Naive thymus-derived CD4-positive, alpha-beta T cell (primary cell): ENCODE measurements around the gene CDK9. TPM values are rescaled to one million over a fixed set of nuclear protein-coding genes. Genes with fewer than 3 reads are reported as not detected.
"Not testable (repeated sequence)": the region's sequence is repeated elsewhere in the genome, so short reads cannot be mapped to it uniquely, and the experiment has no call there.

Source experiments
- ATAC-seq: fragments of 150-1000 bp; cut with Tn5 transposase; 2 replicates; pipeline ENCODE4 v1.10.0; 2021; ENCODE audit warnings: mild to moderate bottlenecking, moderate library complexity
- CTCF ChIA-PET: fragments of 350-600 bp; sonication (Branson Sonifier 250); formaldehyde crosslinking; loops from one replicate; lab custom pipeline; 2021; ENCODE audit warnings: antibody characterized with exemption; lab: Charles Lee
- POLR2A ChIA-PET: fragments of 350-600 bp; sonication (Branson Sonifier 250); formaldehyde crosslinking; loops from one replicate; lab custom pipeline; 2021; ENCODE audit warnings: antibody characterized with exemption, inconsistent platforms; lab: Charles Lee
- DNase-seq, 9 donors: peaks; one replicate each; pipeline versions ENCODE4 v3.0.0 to v3.0.0-alpha.2; 2020 to 2022; ENCODE audit warnings: mixed read lengths in 1 of 9
- H3K27ac ChIP-seq: one replicate; pipeline ENCODE4 v1.7.0; 2013; ENCODE audit warnings: mild to moderate bottlenecking, low read depth, low read length, moderate library complexity
- H3K27me3 ChIP-seq, 2 donors: one replicate each; pipeline ENCODE4 v1.7.0; 2013; ENCODE audit warnings: low read length in 2 of 2, mild to moderate bottlenecking in 2 of 2, moderate library complexity in 2 of 2; ENCODE audit not compliant: control insufficient read depth in 2 of 2, insufficient read depth in 2 of 2
- H3K36me3 ChIP-seq, 3 experiments: 1 replicate in 2 of 3; 2 replicates in 1 of 3; pipeline ENCODE4 v1.7.0; 2013; ENCODE audit warnings: low read length in 3 of 3, mild to moderate bottlenecking in 3 of 3, moderate library complexity in 1 of 3; ENCODE audit not compliant: insufficient read depth in 3 of 3, control insufficient read depth in 2 of 3
- H3K4me1 ChIP-seq, 2 donors: one replicate each; pipeline ENCODE4 v1.7.0; 2013; ENCODE audit warnings: low read length in 2 of 2, mild to moderate bottlenecking in 2 of 2, moderate library complexity in 1 of 2; ENCODE audit not compliant: control insufficient read depth in 2 of 2, insufficient read depth in 2 of 2
- H3K4me3 ChIP-seq: 2 replicates; pipeline ENCODE4 v1.7.0; 2013; ENCODE audit warnings: mild to moderate bottlenecking, low read length
- H3K9me3 ChIP-seq, 3 experiments: 1 replicate in 2 of 3; 2 replicates in 1 of 3; pipeline ENCODE4 v1.7.0; 2013; ENCODE audit warnings: low read length in 3 of 3; ENCODE audit not compliant: control insufficient read depth in 2 of 3
- H3K27ac Mint-ChIP-seq, 9 donors: one replicate each; pipeline ENCODE4 v1.8.0; 2020 to 2022; ENCODE audit warnings: mixed read lengths in 9 of 9, mild to moderate bottlenecking in 8 of 9, moderate library complexity in 5 of 9, inconsistent platforms in 2 of 9
- H3K27me3 Mint-ChIP-seq, 5 donors: one replicate each; pipeline ENCODE4 v1.8.0; 2021 to 2022; ENCODE audit warnings: mixed read lengths in 5 of 5, mild to moderate bottlenecking in 1 of 5
- H3K36me3 Mint-ChIP-seq, 5 donors: one replicate each; pipeline ENCODE4 v1.8.0; 2020 to 2022; ENCODE audit warnings: mixed read lengths in 5 of 5, mild to moderate bottlenecking in 3 of 5, inconsistent platforms in 1 of 5
- H3K4me1 Mint-ChIP-seq, 7 donors: one replicate each; pipeline ENCODE4 v1.8.0; 2020 to 2022; ENCODE audit warnings: mixed read lengths in 7 of 7, mild to moderate bottlenecking in 3 of 7, inconsistent platforms in 1 of 7
- H3K4me3 Mint-ChIP-seq, 10 donors: one replicate each; pipeline ENCODE4 v1.8.0; 2020 to 2022; ENCODE audit warnings: mild to moderate bottlenecking in 10 of 10, mixed read lengths in 10 of 10, moderate library complexity in 6 of 10, inconsistent platforms in 2 of 10
- H3K9me3 Mint-ChIP-seq, 11 donors: one replicate each; pipeline ENCODE4 v1.8.0; 2020 to 2022; ENCODE audit warnings: mixed read lengths in 11 of 11, mild to moderate bottlenecking in 4 of 11, inconsistent platforms in 1 of 11, moderate library complexity in 1 of 11
- intact Hi-C, 2 donors: fragments of 100-400 bp; cut with micrococcal nuclease; formaldehyde crosslinking; loops; one replicate each; pipeline ENCODE4 v1.15.1; 2023
- polyA plus RNA-seq, 2 donors: library from polyadenylated mRNA; unstranded; fragments of 300-500 nt; fragmentation: Illumina TruSeq; gene quantifications; one replicate each; pipeline ENCODE4 v1.2.3, GENCODE V29; 2021
- total RNA-seq, 6 experiments: library from RNA in 5 of 6; stranded (reverse) in 5 of 6; gene quantifications; 1 replicate in 5 of 6; 2 replicates in 1 of 6; pipeline ENCODE4 v1.2.3 and lab custom pipeline; 2021 to 2026

Gene CDK9
- total and polyA plus RNA-seq, 7 experiments from 2014 or later: 37.5 to 135 (median 120) TPM

GRCh38 chr9:127828262-127829031 lies 42.6 kb downstream of the CDK9 start:
- Histone ChIP-seq H3K27ac (no peak overlapping the region), H3K27me3 (no peaks in the 10 kb centered on the region), H3K36me3 (peaks cover 0 to 7% (median 0%) of the 10 kb centered on the region in 3 experiments), H3K4me1 (peaks cover 0 to 8% of the 10 kb centered on the region in 2 donors), H3K9me3 (no peaks in the 10 kb centered on the region), H3K4me3 (no peak overlapping the region)
- POLR2A ChIA-PET: no interaction called here
- Mint-ChIP-seq H3K9me3 (no peaks in the 10 kb centered on the region), H3K27me3 (no peaks in the 10 kb centered on the region), H3K4me3 (no peak overlapping the region), H3K27ac (peak overlapping the region in 7 of 9 donors; percentile 10 to 73 (median 67)), H3K4me1 (peaks cover 5 to 18% (median 14%) of the 10 kb centered on the region in 7 donors), H3K36me3 (peaks cover 0 to 4% (median 0%) of the 10 kb centered on the region in 5 donors)
- intact Hi-C loops: no loop called here
- CTCF ChIA-PET: interaction anchor here (1.0 kb wide), 2 partner anchors 17 to 94 kb away, joined by 3 to 4 read pairs; no protein-coding TSS in a partner anchor
- ATAC-seq (peak; percentile 40), DNase-seq (no peak)

GRCh38 chr9:127829205-127829906 lies 43.5 kb downstream of the CDK9 start:
- peaks cover 5 to 21% (median 14%) of the 10 kb centered on the region in 7 donors for H3K4me1 Mint-ChIP-seq
- no peak overlapping the region for H3K4me3 Mint-ChIP-seq
- H3K9me3 Mint-ChIP-seq: no peaks in the 10 kb centered on the region
- CTCF ChIA-PET: interaction anchor here (1.0 kb wide), 2 partner anchors 18 to 93 kb away, joined by 3 to 4 read pairs; no protein-coding TSS in a partner anchor
- no peak overlapping the region for H3K4me3 ChIP-seq
- peaks cover 0 to 5% (median 0%) of the 10 kb centered on the region in 3 experiments for H3K36me3 ChIP-seq
- ATAC-seq (no peak), DNase-seq (no peak)
- intact Hi-C loops: no loop called here
- peaks cover 0 to 8% of the 10 kb centered on the region in 2 donors for H3K4me1 ChIP-seq
- H3K27me3 Mint-ChIP-seq: no peaks in the 10 kb centered on the region
- H3K36me3 Mint-ChIP-seq: peaks cover 0 to 1% (median 0%) of the 10 kb centered on the region in 5 donors
- POLR2A ChIA-PET: no interaction called here
- no peaks in the 10 kb centered on the region for H3K9me3 ChIP-seq
- H3K27ac Mint-ChIP-seq: peak overlapping the region in 5 of 9 donors; percentile 33 to 73 (median 60)
- H3K27me3 ChIP-seq: no peaks in the 10 kb centered on the region
- H3K27ac ChIP-seq: no peak overlapping the region

- no peak overlapping the region for H3K27ac ChIP-seq
- Mint-ChIP-seq H3K27me3 (no peaks in the 10 kb centered on the region), H3K4me1 (peaks cover 7 to 21% (median 14%) of the 10 kb centered on the region in 7 donors), H3K9me3 (no peaks in the 10 kb centered on the region), H3K4me3 (peak overlapping the region in 7 of 10 donors; percentile 45 to 82 (median 64)), H3K27ac (peak overlapping the region; percentile 58 to 91 (median 79)), H3K36me3 (peaks cover 0 to 2% (median 0%) of the 10 kb centered on the region in 5 donors)
- peaks cover 0 to 8% of the 10 kb centered on the region in 2 donors for H3K4me1 ChIP-seq
- no peak for ATAC-seq
- no peak overlapping the region for H3K4me3 ChIP-seq
- peak in 6 of 9 donors; percentile 7 to 38 (median 28) for DNase-seq
- H3K9me3 ChIP-seq: no peaks in the 10 kb centered on the region
- intact Hi-C loops: no loop called here
- no peaks in the 10 kb centered on the region for H3K27me3 ChIP-seq
- ChIA-PET CTCF (no interaction called here), POLR2A (interaction anchor here (1.1 kb wide), 1 partner anchor 61 kb away, joined by 3 read pairs; no protein-coding TSS in a partner anchor)
- no peaks in the 10 kb centered on the region for H3K36me3 ChIP-seq
These were observed 46.4 kb downstream of the CDK9 start for GRCh38 chr9:127832248-127832647.

- CTCF ChIA-PET: no interaction called here
- H3K4me1 ChIP-seq: peaks cover 0 to 8% of the 10 kb centered on the region in 2 donors
- H3K27ac ChIP-seq: no peak overlapping the region
- H3K36me3 ChIP-seq: no peaks in the 10 kb centered on the region
- POLR2A ChIA-PET: interaction anchor here (0.8 kb wide), 1 partner anchor 20 kb away, joined by 6 read pairs; no protein-coding TSS in a partner anchor
- peak; percentile 13 for ATAC-seq
- no peaks in the 10 kb centered on the region for H3K27me3 Mint-ChIP-seq
- H3K9me3 Mint-ChIP-seq: no peaks in the 10 kb centered on the region
- no peak overlapping the region for H3K4me3 ChIP-seq
- H3K4me3 Mint-ChIP-seq: no peak overlapping the region
- intact Hi-C loops: no loop called here
- DNase-seq: no peak
- H3K36me3 Mint-ChIP-seq: peaks cover 0 to 2% (median 0%) of the 10 kb centered on the region in 5 donors
- no peaks in the 10 kb centered on the region for H3K27me3 ChIP-seq
- peak overlapping the region in 1 of 9 donors; percentile 68 for H3K27ac Mint-ChIP-seq
- H3K4me1 Mint-ChIP-seq: peaks cover 7 to 21% (median 14%) of the 10 kb centered on the region in 7 donors
- H3K9me3 ChIP-seq: no peaks in the 10 kb centered on the region
These were observed 47.7 kb downstream of the CDK9 start for GRCh38 chr9:127833555-127833954.

GRCh38 chr9:127835991-127836516 lies 50.2 kb downstream of the CDK9 start:
- Mint-ChIP-seq H3K36me3 (peaks cover 0 to 4% (median 2%) of the 10 kb centered on the region in 5 donors), H3K4me1 (peaks cover 6 to 17% (median 10%) of the 10 kb centered on the region in 7 donors), H3K4me3 (no peak overlapping the region), H3K9me3 (no peaks in the 10 kb centered on the region), H3K27ac (no peak overlapping the region), H3K27me3 (no peaks in the 10 kb centered on the region)
- POLR2A ChIA-PET: no interaction called here
- intact Hi-C loops: no loop called here
- Histone ChIP-seq H3K4me3 (no peak overlapping the region), H3K27me3 (no peaks in the 10 kb centered on the region), H3K4me1 (peaks cover 0 to 8% of the 10 kb centered on the region in 2 donors), H3K36me3 (no peaks in the 10 kb centered on the region), H3K27ac (no peak overlapping the region), H3K9me3 (no peaks in the 10 kb centered on the region)
- CTCF ChIA-PET: no interaction called here
- ATAC-seq (peak; percentile 66), DNase-seq (no peak)

GRCh38 chr9:127836561-127836960 lies 50.7 kb downstream of the CDK9 start:
- H3K27ac ChIP-seq, H3K4me3 Mint-ChIP-seq, H3K27me3 ChIP-seq, H3K27ac Mint-ChIP-seq, intact Hi-C loops, H3K4me1 ChIP-seq, H3K27me3 Mint-ChIP-seq, ATAC-seq, H3K36me3 ChIP-seq, POLR2A ChIA-PET, CTCF ChIA-PET, H3K36me3 Mint-ChIP-seq, H3K9me3 Mint-ChIP-seq, H3K9me3 ChIP-seq, DNase-seq, H3K4me3 ChIP-seq: not testable (repeated sequence)
- peaks cover 6 to 17% (median 10%) of the 10 kb centered on the region in 7 donors for H3K4me1 Mint-ChIP-seq
